WI38 (cell line): Measurements from ENCODE around the gene DYNC1I1.
"Not testable (repeated sequence)": the region's sequence is repeated elsewhere in the genome, so short reads cannot be mapped to it uniquely, and the experiment has no call there.

Experiments used
- H3K4me3 ChIP-seq: 2 replicates; pipeline ENCODE4 v1.5.1; 2011; ENCODE audit warnings: low read depth, mild to moderate bottlenecking, control low read depth, low read length
- CTCF ChIP-seq: IDR thresholded peaks from 2 replicates; pipeline ENCODE4 v1.5.1; 2012; ENCODE audit warnings: low read depth, mild to moderate bottlenecking, control low read depth, low read length

Gene DYNC1I1

GRCh38 chr7:95933618-95934017 is 161.3 kb downstream of the DYNC1I1 start:
- H3K4me3 ChIP-seq, result no peak overlapping the region
- no peak for TF ChIP-seq CTCF

DNA sequence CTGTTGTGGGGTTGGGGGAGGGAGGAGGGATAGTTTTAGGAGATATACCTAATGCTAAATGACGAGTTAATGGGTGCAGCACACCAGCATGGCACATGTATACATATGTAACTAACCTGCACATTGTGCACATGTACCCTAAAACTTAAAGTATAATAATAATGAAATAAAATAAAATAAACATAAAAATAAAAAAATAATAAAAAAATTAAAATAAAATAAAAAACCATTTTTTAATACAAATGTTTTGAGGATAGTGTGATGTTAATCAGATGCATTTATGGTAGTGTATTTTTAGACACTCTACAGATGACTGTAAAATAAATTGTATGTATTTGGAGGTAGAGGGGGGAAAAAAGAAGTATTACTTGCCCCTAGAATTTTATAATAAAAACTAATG is 172.5 kb downstream of the DYNC1I1 start:
- H3K4me3 ChIP-seq, result not testable (repeated sequence)

- TF ChIP-seq CTCF, result no peak
- no peak overlapping the region for H3K4me3 ChIP-seq
Observed at GRCh38 chr7:95950698-95951097, 178.3 kb downstream of the DYNC1I1 start.

- no peak for TF ChIP-seq CTCF
- no peak overlapping the region for H3K4me3 ChIP-seq
Observed at GRCh38 chr7:95951531-95951930, 179.2 kb downstream of the DYNC1I1 start.

DNA sequence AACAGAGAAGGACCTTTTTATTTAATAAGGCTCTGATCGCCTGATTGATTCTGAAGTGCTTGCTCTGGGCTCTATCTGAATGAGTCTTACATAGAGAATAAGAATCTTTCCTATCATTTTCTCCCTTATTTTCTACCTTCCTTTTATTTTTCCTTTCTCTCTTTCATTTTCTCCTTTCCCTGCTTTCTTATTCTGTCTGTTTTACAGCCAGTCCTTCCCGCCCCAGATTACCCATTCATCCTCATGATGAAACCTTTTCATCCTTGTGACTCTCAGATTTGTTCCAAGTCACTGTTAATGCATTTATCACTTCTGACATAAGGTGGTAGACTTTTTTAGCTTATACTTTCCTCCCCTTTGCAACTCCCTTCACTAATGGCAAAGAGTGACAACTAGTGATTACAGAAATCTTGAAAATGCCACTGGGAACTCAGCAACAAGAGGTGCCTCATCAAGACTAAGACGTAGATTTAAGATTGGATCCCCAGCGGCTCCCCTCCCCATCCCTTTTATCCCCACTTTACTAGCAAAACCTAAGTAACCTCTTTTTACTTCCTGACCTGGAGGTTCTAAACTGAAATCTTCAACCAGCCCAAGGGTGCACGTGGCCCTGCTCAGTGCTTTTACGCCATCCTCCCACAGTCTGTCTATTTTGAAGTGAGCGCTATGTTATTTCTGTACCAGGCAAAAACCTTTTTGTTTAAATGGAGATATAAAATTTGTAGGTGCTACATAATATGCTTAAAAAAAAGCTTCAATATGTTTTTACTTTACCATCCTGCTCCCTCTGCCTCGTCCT is 179.8 kb downstream of the DYNC1I1 start:
- no peak overlapping the region for H3K4me3 ChIP-seq
- TF ChIP-seq CTCF, result no peak

DNA sequence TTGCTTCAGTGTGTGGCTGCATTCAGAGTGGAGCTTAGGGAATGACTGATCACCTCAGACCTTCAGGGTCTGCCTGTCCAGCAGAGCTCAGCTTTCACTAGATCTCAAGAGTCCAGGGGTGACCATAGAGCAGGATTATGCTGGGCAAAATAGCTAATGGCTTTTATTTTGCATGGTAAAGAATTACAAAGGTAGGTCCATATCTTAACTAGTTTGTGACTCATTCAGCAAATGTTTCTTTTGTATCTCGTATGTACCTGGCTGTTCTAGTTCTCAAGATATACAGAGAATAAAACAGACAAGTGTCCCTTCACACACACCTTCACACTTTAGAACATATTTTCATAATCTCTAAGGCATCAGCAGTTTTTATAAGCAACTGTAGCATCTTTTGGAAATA is 180.5 kb downstream of the DYNC1I1 start:
- TF ChIP-seq CTCF, result no peak
- no peak overlapping the region for H3K4me3 ChIP-seq

GRCh38 chr7:95955748-95956147 is 183.4 kb downstream of the DYNC1I1 start:
- no peak overlapping the region for H3K4me3 ChIP-seq
- TF ChIP-seq CTCF, result no peak

- no peak overlapping the region for H3K4me3 ChIP-seq
- no peak for TF ChIP-seq CTCF
Observed at GRCh38 chr7:95957510-95957909, 185.2 kb downstream of the DYNC1I1 start.
